IMR-90 (cell line): ENCODE results near the gene ANTXRL. TPM values are rescaled to one million over a fixed set of nuclear protein-coding genes. Genes with fewer than 3 reads are reported as not detected.

Source experiments
- ATAC-seq: fragments of 200-7000 bp; cut with Tn5 transposase; 2 replicates; pipeline ENCODE4 v1.9.1; 2020; ENCODE audit warnings: low read depth, mild to moderate bottlenecking, moderate library complexity
- BruUV-seq: library from RNA; stranded (reverse); fragments of 400-500 nt; replicated peaks from 2 replicates; lab custom pipeline; 2021; lab: Mats Ljungman, UMichigan
- CTCF ChIA-PET: fragments of 300-600 bp; formaldehyde crosslinking; extraction: SDS; loops from one replicate; lab custom pipeline; 2021; ENCODE audit warnings: antibody characterized with exemption; lab: Yijun Ruan, JAX
- POLR2A ChIA-PET: fragments of 300-600 bp; sonication (Branson Sonifier 250); formaldehyde crosslinking; loops from one replicate; lab custom pipeline; 2022; ENCODE audit warnings: antibody characterized with exemption; ENCODE audit not compliant: unreplicated experiment; lab: Charles Lee
- DNase-seq: peaks from one replicate; pipeline ENCODE4 v3.0.0; 2013
- H2AFZ ChIP-seq: replicated peaks from 2 replicates; pipeline ENCODE3; 2013; ENCODE audit warnings: low read length, mild to moderate bottlenecking; ENCODE audit not compliant: poor library complexity
- H2AK5ac ChIP-seq: 2 replicates; pipeline ENCODE4 v1.6.1; 2013; ENCODE audit warnings: low read depth, low read length, inconsistent platforms
- H2AK9ac ChIP-seq: replicated peaks from 2 replicates; pipeline ENCODE3; 2013; ENCODE audit warnings: mild to moderate bottlenecking, low read depth, low read length, moderate library complexity; ENCODE audit not compliant: poor library complexity
- H2BK120ac ChIP-seq: 2 replicates; pipeline ENCODE4 v1.6.1; 2013; ENCODE audit warnings: low read depth, low read length, inconsistent platforms
- H2BK15ac ChIP-seq: 3 replicates; pipeline ENCODE4 v1.6.1; 2013; ENCODE audit warnings: low read depth, low read length, inconsistent platforms
- H2BK20ac ChIP-seq: 2 replicates; pipeline ENCODE4 v1.6.1; 2013; ENCODE audit warnings: low read depth, mild to moderate bottlenecking, inconsistent platforms, low read length, moderate library complexity
- H2BK5ac ChIP-seq: 2 replicates; pipeline ENCODE4 v1.6.1; 2013; ENCODE audit warnings: mild to moderate bottlenecking, low read depth, low read length, inconsistent platforms; ENCODE audit not compliant: poor library complexity, severe bottlenecking
- H3K14ac ChIP-seq: replicated peaks from 2 replicates; pipeline ENCODE4 v1.6.1; 2013; ENCODE audit warnings: low read depth, low read length, inconsistent platforms
- H3K18ac ChIP-seq: 2 replicates; pipeline ENCODE4 v1.6.1; 2013; ENCODE audit warnings: low read depth, low read length, control low read depth
- H3K23ac ChIP-seq: 2 replicates; pipeline ENCODE4 v1.6.1; 2013; ENCODE audit warnings: low read depth, low read length, inconsistent platforms
- H3K27ac ChIP-seq: 2 replicates; pipeline ENCODE4 v1.5.1; 2013; ENCODE audit warnings: mild to moderate bottlenecking, control low read depth, low read length; ENCODE audit not compliant: insufficient read depth
- H3K27me3 ChIP-seq: 2 replicates; pipeline ENCODE4 v1.6.1; 2013; ENCODE audit warnings: low read length; ENCODE audit not compliant: control insufficient read depth, insufficient read depth
- H3K36me3 ChIP-seq: 2 replicates; pipeline ENCODE4 v1.6.1; 2013; ENCODE audit warnings: low read length, mixed read lengths; ENCODE audit not compliant: control insufficient read depth, insufficient read depth
- H3K4ac ChIP-seq: 2 replicates; pipeline ENCODE4 v1.6.1; 2013; ENCODE audit warnings: low read depth, low read length, inconsistent platforms
- H3K4me1 ChIP-seq: 2 replicates; pipeline ENCODE4 v1.6.1; 2013; ENCODE audit warnings: low read length, mixed read lengths; ENCODE audit not compliant: control insufficient read depth, insufficient read depth
- H3K4me2 ChIP-seq: 2 replicates; pipeline ENCODE4 v1.6.1; 2013; ENCODE audit warnings: low read depth, mild to moderate bottlenecking, control low read depth, low read length, moderate library complexity
- H3K4me3 ChIP-seq: 2 replicates; pipeline ENCODE4 v1.5.1; 2013; ENCODE audit warnings: low read depth, mild to moderate bottlenecking, control low read depth, low read length, moderate library complexity; ENCODE audit not compliant: insufficient read depth
- H3K56ac ChIP-seq: 2 replicates; pipeline ENCODE4 v1.6.1; 2013; ENCODE audit warnings: low read length, inconsistent platforms; ENCODE audit not compliant: insufficient read depth; ENCODE audit errors: extremely low read depth
- H3K79me1 ChIP-seq, 2 experiments: 2 replicates each; pipeline ENCODE4 v1.6.1; 2013; ENCODE audit warnings: low read length in 2 of 2, inconsistent platforms in 1 of 2, low read depth in 1 of 2
- H3K9ac ChIP-seq: 2 replicates; pipeline ENCODE4 v1.6.1; 2013; ENCODE audit warnings: low read depth, low read length, control low read depth
- H3K9me1 ChIP-seq: 2 replicates; pipeline ENCODE4 v1.6.1; 2013; ENCODE audit warnings: low read length, inconsistent platforms; ENCODE audit not compliant: insufficient read depth
- H3K9me3 ChIP-seq: 2 replicates; pipeline ENCODE4 v1.6.1; 2013; ENCODE audit warnings: low read length; ENCODE audit not compliant: control insufficient read depth, insufficient read depth
- H4K20me1 ChIP-seq: 2 replicates; pipeline ENCODE4 v1.6.1; 2013; ENCODE audit warnings: low read length, inconsistent platforms; ENCODE audit not compliant: insufficient read depth
- H4K5ac ChIP-seq: 2 replicates; pipeline ENCODE4 v1.6.1; 2013; ENCODE audit warnings: mild to moderate bottlenecking, low read depth, low read length, control low read depth
- H4K8ac ChIP-seq, 2 experiments: 2 replicates each; pipeline ENCODE4 v1.6.1; 2013; ENCODE audit warnings: low read depth in 2 of 2, low read length in 2 of 2, control low read depth in 1 of 2, inconsistent platforms in 1 of 2
- H4K91ac ChIP-seq: 2 replicates; pipeline ENCODE4 v1.6.1; 2013; ENCODE audit warnings: low read depth, low read length, inconsistent platforms; ENCODE audit not compliant: insufficient read depth
- CEBPB ChIP-seq: IDR thresholded peaks from 2 replicates; pipeline ENCODE4 v1.6.1; 2012; ENCODE audit warnings: low read depth, low read length, improper control_type of control experiment
- MAZ ChIP-seq: IDR thresholded peaks from 2 replicates; pipeline ENCODE4 v1.6.1; 2012; ENCODE audit warnings: low read depth, mild to moderate bottlenecking, low read length, improper control_type of control experiment, moderate library complexity, borderline replicate concordance
- RFX5 ChIP-seq: IDR thresholded peaks from 2 replicates; pipeline ENCODE4 v1.8.0; 2012; ENCODE audit warnings: low read depth, mild to moderate bottlenecking, low read length, moderate library complexity
- WGBS, 2 experiments: methylation state at CpG; one replicate each; pipeline versions ENCODE4 v1.1.5 to v1.1.7; 2013; ENCODE audit warnings: missing lambda C conversion rate in 2 of 2; ENCODE audit not compliant: insufficient read length in 1 of 2; ENCODE audit errors: extremely low coverage in 2 of 2; 5-methylcytosine and 5-hydroxymethylcytosine counted together
- dilution Hi-C: fragments of 300-500 bp; cut with HindIII; formaldehyde crosslinking; loops from one replicate; pipeline ENCODE4 v1.14.3; 2018; ENCODE audit warnings: low sequenced_read_pairs; ENCODE audit not compliant: unreplicated experiment
- in situ Hi-C: fragments of 300-500 bp; cut with MboI; formaldehyde crosslinking; loops from 3 replicates; pipeline ENCODE4 v1.14.3; 2019; ENCODE audit warnings: low sequenced_read_pairs, inconsistent platforms, mixed read lengths
- intact Hi-C: fragments of 100-400 bp; cut with micrococcal nuclease; formaldehyde crosslinking; loops from 2 replicates; pipeline ENCODE4 v1.10.0; 2022
- polyA plus RNA-seq, 3 experiments: library from polyadenylated mRNA; depleted of rRNA; stranded (reverse); fragments of >200 nt; gene quantifications; 2 replicates each; pipeline ENCODE4 v1.2.3, GENCODE V29; 2012; ENCODE audit warnings: low replicate concordance in 1 of 3
- total RNA-seq: library from RNA; depleted of rRNA; stranded (reverse); fragments of >200 nt; gene quantifications from 2 replicates; pipeline ENCODE4 v1.2.3, GENCODE V29; 2012

ANTXRL gene
- total and polyA plus RNA-seq, 2 of the 4 experiments (the other 2 are of a cell fraction) = not detected

DNA sequence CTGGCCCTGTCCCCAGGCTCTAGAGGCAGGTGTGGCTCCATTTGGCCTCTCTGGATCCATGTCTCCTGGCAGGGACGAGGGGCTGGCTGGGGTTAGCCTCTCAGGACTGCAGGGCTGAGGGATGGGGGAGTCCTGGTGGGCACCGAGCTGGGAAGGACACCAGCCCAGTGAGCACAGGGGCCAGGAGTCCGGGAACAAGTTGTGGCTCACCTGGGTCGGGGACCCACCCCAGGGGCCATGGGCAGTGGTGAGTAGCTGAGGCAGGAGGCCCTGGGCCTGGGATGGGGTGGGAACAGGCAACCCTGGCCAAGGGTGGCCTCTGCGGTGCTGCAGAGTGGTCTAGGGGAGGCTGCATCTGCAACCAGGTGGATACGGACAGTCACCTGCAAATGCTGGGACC, 24.1 kb downstream of the ANTXRL start:
- intact Hi-C loops = no loop called here
- H3K4me1 ChIP-seq = peaks cover 17% of the 10 kb centered on the region
- H2AK9ac ChIP-seq = no peak overlapping the region
- ChIA-PET CTCF (no interaction called here), POLR2A (no interaction called here)
- in situ Hi-C loops = no loop called here
- H4K5ac ChIP-seq = no peak overlapping the region
- no peak overlapping the region for H3K23ac ChIP-seq
- H2AK5ac ChIP-seq = 0 out of 2 replicates have a peak overlapping the region, but pooled peaks have one; percentile 73
- no peak overlapping the region for H3K14ac ChIP-seq
- H3K4ac ChIP-seq = peak overlapping the region; percentile 21; the same call in 1 of the 2 replicates
- H3K9me3 ChIP-seq = no peaks in the 10 kb centered on the region
- H2BK15ac ChIP-seq = no peak overlapping the region
- H2BK120ac ChIP-seq = 0 out of 2 replicates have a peak overlapping the region, but pooled peaks have one; percentile 44
- no peak overlapping the region for H4K8ac ChIP-seq
- peak overlapping the region; percentile 41; the same call in 1 of the 2 replicates for H4K91ac ChIP-seq
- H2BK5ac ChIP-seq = no peak overlapping the region
- H3K4me3 ChIP-seq = no peak overlapping the region
- no peaks in the 10 kb centered on the region for H4K20me1 ChIP-seq
- dilution Hi-C loops = no loop called here
- H2AFZ ChIP-seq = no peak overlapping the region
- no peaks in the 10 kb centered on the region; a peak in 1 of 4 replicates for H3K79me1 ChIP-seq
- no peak overlapping the region for H3K4me2 ChIP-seq
- no peak overlapping the region for H3K56ac ChIP-seq
- H3K18ac ChIP-seq = no peak overlapping the region
- ATAC-seq = no peak
- no peak overlapping the region for H3K27ac ChIP-seq
- H3K9ac ChIP-seq = no peak overlapping the region
- no peak for TF ChIP-seq CEBPB
- TF ChIP-seq RFX5 = no peak
- no peak for TF ChIP-seq MAZ
- no TSS peak for BruUV-seq
- H3K27me3 ChIP-seq = peaks cover 6% of the 10 kb centered on the region; the same call in 1 of the 2 replicates
- DNase-seq = no peak
- no peak overlapping the region for H2BK20ac ChIP-seq
- 77% methylated on average over 4 of the region's 6 CpGs; no CpG with 5 or more reads in 1 of the 2 experiments for WGBS, 2 experiments
- no peaks in the 10 kb centered on the region for H3K36me3 ChIP-seq
- H3K9me1 ChIP-seq = peaks cover 14% of the 10 kb centered on the region
